Anterior cingulate cortex (tissue), 58 donors: Measurements from ENCODE around the gene CFAP61.
"Not testable (repeated sequence)": the region's sequence is repeated elsewhere in the genome, so short reads cannot be mapped to it uniquely, and the experiment has no call there.

Experiments
- DNase-seq, 58 donors: peaks; one replicate each; lab custom pipeline; 2025; lab: John Stamatoyannopoulos, UW

The CFAP61 gene

DNA sequence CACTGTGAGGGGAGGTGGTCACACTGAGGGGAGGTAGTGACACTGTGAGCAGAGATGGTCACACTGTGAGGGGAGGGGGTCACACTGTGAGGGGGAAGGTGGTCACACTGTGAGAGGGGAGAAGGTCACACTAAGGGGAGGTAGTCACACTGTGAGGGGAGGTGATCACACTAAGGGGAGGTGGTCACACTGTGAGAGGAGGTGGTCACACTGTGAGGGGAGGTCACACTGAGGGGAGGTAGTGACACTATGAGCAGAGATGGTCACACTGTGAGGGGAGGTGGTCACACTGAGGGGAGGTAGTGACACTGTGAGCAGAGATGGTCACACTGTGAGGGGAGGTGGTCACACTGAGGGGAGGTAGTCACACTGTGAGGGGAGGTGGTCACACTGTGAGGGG is 303.2 kb downstream of the CFAP61 start:
- DNase-seq: not testable (repeated sequence)

DNA sequence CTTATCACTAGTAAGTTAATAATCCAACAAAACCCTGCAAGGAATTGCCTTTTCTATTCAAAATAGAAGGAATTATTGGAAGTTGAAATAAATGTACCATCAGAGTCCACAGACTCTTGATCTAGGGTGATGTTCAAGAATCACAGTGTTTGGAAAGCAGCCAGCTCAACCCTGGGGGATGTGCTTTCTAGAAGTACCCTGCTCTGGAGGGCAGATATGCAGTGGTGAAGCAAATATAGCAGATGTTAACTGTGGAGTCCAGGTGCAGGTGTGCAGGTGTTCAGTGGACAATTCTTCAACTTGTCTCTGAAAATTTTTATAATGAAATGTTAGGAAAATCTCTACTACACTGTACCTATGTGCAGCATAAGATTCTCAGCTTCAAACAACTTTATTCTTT is 306.5 kb downstream of the CFAP61 start:
- DNase-seq: no peak

DNA sequence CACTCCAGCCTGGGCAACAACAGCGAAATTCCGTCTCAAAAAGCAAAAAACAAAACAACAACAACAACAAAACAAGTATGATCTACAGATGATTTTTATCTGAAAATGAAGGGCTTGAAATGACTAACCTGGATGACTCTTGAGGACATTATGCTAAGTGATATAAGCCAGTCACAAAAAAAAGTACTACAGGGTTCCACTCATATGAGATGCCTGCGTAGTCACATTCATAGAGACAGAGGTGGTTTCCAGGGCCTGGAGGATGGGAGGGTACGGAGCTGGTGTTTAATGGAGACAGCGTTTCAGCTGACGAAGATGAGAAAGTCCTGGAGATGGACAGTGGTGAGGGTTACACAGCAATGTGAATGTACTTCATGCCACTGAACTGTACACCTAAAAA is 307.3 kb downstream of the CFAP61 start:
- no peak for DNase-seq

DNA sequence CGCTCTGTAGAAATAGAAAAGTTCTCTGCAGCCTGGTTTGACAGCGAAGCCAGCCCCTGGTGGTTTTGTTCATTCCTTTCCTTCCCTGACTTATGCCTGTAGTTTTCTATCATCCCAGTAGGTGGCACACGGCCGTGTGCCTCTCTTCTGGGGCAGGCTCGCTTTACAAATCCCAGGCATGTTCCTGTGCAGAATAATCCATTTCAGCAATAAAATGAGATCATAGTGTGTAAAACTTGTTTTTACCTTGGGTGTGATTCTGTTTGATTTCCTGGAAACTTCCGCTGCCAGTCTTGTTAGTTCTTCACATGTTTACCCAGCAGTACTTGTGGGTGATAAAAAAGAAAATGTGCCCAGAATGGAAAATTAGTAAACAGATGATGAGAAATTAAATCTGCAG is 308.1 kb downstream of the CFAP61 start:
- DNase-seq: peak in 28 of 58 donors; percentile 13 to 66 (median 39)

DNA sequence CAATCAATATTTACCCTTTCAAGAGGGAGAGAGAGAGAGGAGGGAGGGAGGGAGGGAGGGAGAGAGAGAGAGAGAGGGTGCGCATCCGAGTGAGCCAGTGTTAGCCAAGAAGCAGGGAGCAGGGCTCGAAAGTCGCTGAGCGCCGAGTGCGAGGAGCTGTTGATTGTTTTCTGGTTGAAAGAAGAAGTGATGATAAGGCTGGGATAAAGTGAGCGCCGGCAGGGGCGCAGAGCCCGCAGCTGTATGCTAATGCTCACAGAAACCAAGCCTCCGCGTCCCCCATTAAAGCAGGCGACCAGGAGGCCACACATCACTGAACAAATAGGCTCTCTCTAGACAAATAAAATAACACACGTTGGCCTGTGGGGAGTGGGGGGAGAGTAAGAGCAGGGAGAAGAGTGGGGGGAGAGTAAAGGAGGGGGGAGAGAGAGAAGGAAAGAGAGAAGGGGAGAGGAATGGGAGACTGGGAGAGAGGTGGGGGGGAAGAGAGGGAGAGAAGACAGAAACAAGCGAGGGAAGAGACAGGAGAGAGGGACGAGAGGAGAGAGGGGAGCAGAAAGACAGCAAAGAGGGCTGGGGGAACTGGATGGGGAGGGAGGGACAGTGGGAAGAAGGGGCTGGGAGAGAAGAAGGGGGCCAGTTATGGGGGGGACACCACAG is 310.6 kb downstream of the CFAP61 start:
- DNase-seq: peak in 7 of 58 donors; percentile 13 to 40 (median 20)

DNA sequence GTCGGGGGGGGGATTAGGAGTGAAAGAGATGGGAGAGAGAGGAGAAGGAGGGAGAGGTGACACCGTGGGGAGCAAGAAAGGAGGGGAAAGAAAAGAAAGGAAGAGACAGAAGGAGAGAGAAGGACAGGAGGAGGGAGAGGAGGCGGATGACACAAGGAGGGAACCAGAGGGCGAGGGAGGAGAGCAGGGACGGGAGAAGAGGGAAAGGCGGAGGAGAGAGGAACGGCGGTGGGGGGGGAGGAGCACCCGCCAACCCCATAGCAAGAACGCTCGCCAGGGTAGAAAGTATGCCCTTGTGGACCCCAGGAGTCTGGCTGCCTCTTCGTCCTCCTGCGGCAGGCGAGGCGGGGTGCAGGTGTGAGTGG is 311.1 kb downstream of the CFAP61 start:
- DNase-seq: peak in 1 of 58 donors; percentile 29

DNA sequence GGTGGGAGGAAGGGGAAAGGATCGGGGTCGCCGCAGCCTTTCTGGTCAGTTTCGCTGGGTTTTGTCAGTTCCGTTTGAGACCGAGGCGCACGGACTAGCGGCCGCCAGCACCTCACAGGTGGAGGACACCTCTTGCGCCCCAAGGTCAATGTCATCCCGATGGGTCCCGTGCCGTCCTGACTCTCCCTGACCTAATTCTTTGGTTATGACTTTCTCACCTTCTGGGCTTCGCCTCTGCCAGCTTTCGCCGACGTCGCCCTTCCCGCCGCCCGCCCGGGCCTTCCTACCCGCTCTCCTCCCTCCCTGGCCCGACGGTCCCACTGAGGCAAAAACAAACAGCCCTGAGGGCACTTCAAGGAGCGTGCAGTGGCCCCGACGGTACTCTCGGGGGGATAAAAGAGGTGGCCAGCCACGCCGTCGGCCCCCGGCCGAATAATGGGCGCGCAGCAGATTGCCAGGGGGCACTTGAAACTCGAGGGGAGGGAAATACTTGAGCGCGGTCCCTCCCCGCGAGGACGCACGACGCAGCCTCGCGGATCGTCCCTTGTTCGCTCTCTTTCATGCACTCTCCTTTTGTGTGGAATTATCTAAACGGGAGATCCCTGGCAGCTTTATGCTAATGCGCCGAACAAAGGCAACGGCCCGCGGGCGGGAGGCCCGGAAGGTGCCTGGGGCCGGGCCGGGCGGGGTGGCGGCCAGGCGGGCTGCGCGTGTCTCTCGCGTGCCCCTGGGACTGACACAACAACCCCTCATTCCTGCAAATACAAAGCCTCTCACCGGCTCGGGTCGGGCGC is 311.7 kb downstream of the CFAP61 start:
- no peak for DNase-seq

DNA sequence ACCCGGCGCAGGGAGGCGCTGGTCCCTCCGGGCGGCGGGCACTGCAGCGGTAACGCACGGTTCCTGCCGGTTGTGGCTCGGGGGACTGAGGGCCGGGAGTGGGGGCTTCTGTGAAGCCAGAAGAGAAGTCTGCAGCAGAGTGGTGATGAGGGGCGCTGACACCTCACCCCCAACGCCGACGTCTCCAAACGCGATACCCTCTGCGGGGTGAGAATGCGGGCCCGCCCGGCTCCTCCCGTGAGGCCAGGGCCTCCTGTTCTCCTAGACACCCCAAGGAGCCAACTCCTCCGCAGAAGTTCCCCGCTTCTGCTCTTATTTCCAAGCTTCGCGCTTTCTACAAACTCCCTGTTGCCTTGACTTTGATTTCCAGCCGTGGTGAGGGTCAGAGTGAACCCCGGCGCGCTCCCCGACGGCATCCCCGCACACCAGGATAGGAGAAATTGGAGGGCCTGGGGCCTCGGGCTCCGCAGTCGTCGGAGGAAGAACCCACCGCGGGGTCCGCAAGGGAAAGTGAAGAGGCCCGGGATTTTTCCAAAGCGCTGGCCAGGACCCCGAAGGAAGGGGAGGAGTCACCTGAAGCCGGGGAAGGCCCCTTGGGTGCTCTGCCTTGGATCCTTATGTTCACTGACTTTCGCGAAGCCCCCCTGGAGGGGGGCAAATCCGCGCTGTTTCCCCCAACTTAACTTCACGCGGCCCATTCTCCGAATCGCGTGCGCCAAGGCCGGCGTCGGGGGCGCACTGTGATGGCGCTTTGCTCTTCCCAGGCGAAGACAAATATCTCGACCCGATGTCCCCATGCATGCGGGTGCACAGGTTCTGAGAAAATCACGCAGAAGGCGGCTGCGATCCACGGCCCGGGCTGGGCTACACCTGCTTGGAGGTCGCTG is 312.5 kb downstream of the CFAP61 start:
- no peak for DNase-seq

DNA sequence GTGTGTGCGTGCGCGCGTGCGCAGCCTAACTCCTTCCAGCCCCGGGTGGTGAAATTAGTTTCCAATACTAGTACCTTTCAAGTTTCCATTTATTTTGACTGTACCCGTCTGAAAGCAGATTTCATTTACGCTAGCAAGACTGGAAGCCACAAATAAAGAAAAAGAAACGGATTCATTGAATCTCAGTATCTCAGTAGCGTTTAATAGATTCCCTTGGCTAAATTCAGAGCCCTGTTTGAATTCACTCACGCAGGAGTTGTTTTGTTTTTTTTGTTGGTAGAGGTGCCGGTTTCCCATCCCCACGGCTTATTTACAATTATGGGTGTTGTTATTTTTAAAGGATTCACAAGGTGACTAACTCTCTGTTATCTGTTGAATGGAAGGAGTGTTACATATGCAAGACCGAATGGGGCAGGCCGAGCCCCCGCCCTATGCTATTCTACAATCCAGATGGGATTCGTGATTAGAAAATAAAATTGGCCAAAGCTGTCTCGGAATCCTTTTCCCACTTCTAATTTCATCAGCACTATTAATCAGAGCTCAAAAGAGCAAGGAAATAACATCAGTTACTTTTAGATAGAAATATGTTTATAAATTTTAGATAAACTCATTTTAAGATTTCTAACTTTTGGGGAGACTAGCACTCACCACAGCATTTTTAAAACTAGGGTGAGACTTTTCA is 313.3 kb downstream of the CFAP61 start:
- DNase-seq: no peak

DNA sequence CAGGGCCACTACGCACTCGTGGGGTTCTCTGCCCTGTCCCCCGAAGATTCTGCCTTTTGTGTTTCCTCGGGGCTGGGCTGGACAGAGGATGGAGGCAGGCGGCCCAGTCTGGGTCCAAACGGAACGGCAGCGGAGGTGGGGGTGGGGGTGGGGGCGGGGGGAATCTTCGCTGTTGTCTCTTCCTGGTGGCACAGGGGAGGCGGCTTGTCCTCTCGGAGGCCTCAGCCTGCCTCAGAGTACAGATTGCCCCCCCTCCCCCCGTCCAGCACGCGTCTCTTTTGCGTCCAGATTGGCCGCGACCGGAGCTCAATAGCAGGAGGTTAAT is 314.2 kb downstream of the CFAP61 start:
- DNase-seq: peak in 2 of 58 donors; percentile 46 to 53

DNA sequence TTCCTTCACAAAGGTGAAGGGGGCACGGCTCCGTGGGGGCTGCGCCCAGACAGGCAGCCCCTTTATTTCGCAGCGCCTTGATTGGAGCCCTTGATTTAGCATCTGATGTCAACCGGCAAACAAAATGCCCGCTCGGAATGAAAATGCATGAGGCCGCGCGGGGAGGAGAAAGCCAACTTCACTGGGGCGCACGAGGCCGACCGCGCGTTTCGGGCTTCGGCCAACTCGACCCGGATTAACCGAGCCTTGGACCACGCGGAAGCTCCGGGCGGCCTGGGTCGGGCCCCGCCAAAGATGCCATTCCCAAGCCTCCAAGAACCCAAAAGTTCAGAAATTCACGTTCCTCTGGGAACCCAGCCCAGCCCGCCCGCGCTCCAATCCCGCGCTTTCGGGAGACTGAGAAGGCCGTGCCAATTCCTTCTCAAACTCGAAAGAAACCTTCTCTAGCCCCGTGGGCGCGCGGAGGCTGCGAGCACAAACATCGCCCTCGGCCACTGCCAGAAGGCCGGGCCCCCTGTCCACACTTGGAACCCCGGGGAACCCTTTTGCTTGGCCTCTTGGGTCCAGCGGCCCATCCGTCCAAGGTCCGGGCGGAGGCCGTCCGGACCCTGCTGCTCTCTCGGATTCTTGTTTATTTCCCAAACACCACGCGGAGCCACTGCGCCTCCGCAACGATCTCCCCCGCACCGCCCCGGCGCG is 314.7 kb downstream of the CFAP61 start:
- DNase-seq: peak in 14 of 58 donors; percentile 8 to 64 (median 45)

DNA sequence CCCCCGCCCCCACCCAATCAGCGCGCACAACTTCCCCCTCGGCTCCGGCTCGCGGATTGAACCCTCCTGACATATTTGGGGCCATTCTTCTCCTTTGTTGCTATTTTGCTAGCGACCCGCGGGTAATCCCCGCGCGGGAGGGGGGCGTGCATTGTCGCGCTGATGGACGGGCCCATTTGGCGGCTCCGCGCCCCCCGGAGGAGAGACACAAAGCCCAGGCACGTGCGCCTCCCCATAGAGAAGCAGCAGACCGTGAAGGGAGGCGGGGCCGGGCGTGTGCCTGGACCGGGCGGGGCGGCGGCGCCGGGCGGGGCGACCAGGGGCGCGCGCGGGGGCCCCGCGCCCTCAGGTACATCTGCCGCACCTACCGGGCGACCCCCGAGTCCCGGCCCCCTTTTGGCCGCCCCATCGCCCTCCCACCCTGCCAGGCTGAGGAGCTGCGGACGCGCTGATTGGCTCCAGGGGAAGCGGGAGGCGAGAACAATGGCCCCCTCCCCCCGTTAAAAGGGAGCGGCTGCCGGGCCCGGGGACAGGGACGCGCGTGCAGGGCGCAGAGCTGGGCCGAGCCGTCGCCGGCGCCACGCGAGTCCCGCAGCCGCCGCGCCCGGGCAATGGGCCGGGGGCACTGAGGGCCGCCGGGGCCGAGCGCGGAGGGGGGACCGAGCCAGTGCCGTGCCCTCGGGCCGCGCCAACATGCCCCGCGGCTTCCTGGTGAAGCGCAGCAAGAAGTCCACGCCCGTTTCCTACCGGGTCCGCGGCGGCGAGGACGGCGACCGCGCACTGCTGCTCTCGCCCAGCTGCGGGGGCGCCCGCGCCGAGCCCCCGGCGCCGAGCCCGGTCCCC is 315.5 kb downstream of the CFAP61 start, which contains the start of gene INSM1:
TSS of gene INSM1 (plus strand) at position 530 of the 843 bp plus-strand sequence. CDS start at position 694, 164 bp downstream.
- DNase-seq: peak in 41 of 58 donors; percentile 26 to 84 (median 62)

DNA sequence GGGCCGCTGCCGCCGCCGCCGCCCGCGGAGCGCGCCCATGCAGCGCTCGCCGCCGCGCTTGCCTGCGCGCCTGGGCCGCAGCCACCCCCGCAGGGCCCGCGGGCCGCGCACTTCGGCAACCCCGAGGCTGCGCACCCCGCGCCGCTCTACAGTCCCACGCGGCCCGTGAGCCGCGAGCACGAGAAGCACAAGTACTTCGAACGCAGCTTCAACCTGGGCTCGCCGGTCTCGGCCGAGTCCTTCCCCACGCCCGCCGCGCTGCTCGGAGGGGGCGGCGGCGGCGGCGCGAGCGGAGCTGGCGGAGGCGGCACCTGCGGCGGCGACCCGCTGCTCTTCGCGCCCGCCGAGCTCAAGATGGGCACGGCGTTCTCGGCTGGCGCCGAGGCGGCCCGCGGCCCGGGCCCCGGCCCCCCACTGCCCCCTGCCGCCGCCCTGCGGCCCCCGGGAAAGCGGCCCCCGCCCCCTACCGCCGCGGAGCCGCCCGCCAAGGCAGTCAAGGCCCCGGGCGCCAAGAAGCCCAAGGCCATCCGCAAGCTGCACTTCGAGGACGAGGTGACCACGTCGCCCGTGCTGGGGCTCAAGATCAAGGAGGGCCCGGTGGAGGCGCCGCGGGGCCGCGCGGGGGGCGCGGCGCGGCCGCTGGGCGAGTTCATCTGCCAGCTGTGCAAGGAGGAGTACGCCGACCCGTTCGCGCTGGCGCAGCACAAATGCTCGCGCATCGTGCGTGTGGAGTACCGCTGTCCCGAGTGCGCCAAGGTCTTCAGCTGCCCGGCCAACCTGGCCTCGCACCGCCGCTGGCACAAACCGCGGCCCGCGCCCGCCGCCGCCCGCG is 316.3 kb downstream of the CFAP61 start:
- DNase-seq: peak in 2 of 58 donors; percentile 22 to 40

DNA sequence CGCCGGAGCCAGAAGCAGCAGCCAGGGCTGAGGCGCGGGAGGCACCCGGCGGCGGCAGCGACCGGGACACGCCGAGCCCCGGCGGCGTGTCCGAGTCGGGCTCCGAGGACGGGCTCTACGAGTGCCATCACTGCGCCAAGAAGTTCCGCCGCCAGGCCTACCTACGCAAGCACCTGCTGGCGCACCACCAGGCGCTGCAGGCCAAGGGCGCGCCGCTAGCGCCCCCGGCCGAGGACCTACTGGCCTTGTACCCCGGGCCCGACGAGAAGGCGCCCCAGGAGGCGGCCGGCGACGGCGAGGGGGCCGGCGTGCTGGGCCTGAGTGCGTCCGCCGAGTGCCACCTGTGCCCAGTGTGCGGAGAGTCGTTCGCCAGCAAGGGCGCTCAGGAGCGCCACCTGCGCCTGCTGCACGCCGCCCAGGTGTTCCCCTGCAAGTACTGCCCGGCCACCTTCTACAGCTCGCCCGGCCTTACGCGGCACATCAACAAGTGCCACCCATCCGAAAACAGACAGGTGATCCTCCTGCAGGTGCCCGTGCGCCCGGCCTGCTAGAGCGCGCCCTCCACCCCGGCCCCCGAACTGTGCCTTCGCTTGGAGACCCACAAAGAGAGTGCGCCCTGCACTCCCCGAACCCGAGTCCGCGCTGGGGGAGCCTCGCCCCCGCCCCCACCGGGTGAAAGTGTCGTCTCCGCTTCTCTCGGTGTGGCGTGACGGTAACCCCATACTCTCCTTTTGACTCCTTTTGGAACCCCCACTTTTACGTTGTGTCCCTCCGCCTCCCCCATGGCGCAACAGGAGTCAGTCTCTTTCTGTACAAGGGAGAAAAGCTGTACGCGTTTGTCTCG is 317.1 kb downstream of the CFAP61 start:
- peak in 7 of 58 donors; percentile 12 to 40 (median 32) for DNase-seq

DNA sequence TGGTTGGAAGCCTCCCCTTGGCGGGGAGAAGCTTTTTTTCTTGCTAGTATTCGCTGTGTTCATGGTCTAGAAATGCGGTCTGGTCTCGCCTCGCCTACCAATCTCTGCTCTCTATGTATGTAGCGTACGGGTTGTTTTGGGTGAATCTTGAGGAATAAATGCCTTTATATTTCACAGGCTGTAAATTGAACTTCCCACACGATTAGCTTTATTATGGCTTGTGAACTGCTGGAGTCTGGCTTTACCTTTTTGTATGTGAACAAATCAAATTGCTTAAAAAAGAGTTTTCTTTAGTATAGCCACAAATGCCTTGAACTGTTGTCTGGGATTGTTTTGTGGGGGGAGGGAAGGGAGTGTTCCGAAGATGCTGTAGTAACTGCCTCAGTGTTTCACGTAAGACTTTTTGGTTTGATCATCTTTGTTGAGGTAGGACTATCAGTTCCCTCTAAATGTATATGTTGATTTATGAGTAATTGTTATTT is 317.8 kb downstream of the CFAP61 start:
- DNase-seq: peak in 1 of 58 donors; percentile 8

DNA sequence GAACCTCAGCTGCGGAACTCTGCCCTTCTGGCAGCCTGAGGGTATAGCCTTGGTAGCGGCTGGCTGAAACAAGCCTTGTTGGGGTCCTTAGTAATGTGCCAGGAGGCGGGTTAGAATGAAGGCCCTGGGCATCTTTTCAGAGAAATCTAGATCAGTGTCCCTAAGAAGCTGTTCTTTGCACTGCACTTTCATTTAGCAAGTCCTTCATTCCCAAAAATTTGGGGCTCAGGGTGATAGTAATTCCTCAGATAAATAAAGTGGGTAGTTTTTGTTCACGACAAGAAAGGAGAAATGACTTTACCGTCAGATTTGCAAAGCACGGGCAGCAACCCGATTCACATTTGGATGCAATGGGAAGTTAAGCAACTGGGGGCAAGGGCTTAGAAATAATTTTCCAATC is 318.8 kb downstream of the CFAP61 start:
- DNase-seq: no peak

DNA sequence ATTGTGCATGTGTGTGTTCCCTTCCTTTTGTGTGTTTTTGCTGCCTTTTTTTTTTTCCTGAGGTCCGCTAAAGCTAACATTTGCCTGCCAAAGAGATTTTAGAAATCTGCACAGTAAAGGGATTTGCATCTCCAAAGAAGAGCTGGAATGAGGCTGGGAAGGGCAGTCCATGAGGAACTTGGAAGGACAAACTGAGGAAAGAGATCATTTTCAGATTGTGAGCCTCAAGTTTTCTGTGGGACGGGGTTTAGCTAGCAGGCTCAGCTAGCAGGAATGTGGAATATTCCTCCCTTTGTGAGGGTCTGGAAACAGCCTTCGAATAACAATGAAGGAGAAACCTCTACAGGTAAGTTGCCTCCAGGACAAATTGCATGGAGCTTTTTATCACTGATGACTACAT is 319.3 kb downstream of the CFAP61 start:
- no peak for DNase-seq
